B cell (primary cell): ENCODE results near the gene GALC. TPM values are rescaled to one million over a fixed set of nuclear protein-coding genes. Genes with fewer than 3 reads are reported as not detected.

Source experiments
- ATAC-seq: fragments of 200-7000 bp; cut with Tn5 transposase; one replicate; pipeline ENCODE4 v1.10.0; 2021; ENCODE audit warnings: low read depth, mild to moderate bottlenecking, moderate number of reproducible peaks, moderate library complexity
- CTCF ChIA-PET: fragments of 350-600 bp; sonication (Branson Sonifier 250); formaldehyde crosslinking; loops from one replicate; lab custom pipeline; 2021; ENCODE audit warnings: antibody characterized with exemption, inconsistent platforms; lab: Charles Lee
- POLR2A ChIA-PET: fragments of 350-600 bp; sonication (Branson Sonifier 250); formaldehyde crosslinking; loops from one replicate; lab custom pipeline; 2021; ENCODE audit warnings: antibody characterized with exemption; lab: Charles Lee
- DNase-seq: peaks from one replicate; pipeline ENCODE4 v3.0.0; 2013
- H2AFZ ChIP-seq: 2 replicates; pipeline ENCODE4 v1.6.1; 2012; ENCODE audit warnings: mild to moderate bottlenecking, low read depth, low read length; ENCODE audit not compliant: insufficient read depth, poor library complexity, severe bottlenecking
- H3K27ac ChIP-seq, 2 donors: 1 replicate in 1 of 2; 2 replicates in 1 of 2; pipeline ENCODE4 v1.5.1; 2012 to 2013; ENCODE audit warnings: low read length in 2 of 2, mild to moderate bottlenecking in 2 of 2, moderate library complexity in 1 of 2
- H3K27me3 ChIP-seq, 4 experiments: fragments of 200-600 bp in 1 of 4; sonication (generic) in 1 of 4; replicated peaks in 1 of 4; 1 replicate in 2 of 4; 2 replicates in 2 of 4; pipeline versions ENCODE4 v1.6.1 to v1.7.0; 2013 to 2016; ENCODE audit warnings: low read length in 3 of 4, mild to moderate bottlenecking in 2 of 4, mixed read lengths in 1 of 4, moderate library complexity in 1 of 4; ENCODE audit not compliant: insufficient read depth in 4 of 4, control insufficient read depth in 3 of 4; ENCODE audit errors: control extremely low read depth in 1 of 4
- H3K36me3 ChIP-seq, 2 experiments: replicated peaks in 1 of 2; 1 replicate in 1 of 2; 2 replicates in 1 of 2; pipeline versions ENCODE4 v1.6.1 to v1.7.1; 2013; ENCODE audit warnings: low read length in 1 of 2; ENCODE audit not compliant: insufficient read depth in 2 of 2, control insufficient read depth in 1 of 2; ENCODE audit errors: control extremely low read depth in 1 of 2, extremely low read depth in 1 of 2
- H3K4me1 ChIP-seq, 2 donors: fragments of 200-600 bp in 1 of 2; sonication (generic) in 1 of 2; 1 replicate in 1 of 2; 2 replicates in 1 of 2; pipeline versions ENCODE4 v1.5.1 to v1.6.1; 2013 to 2017; ENCODE audit warnings: low read length in 2 of 2; ENCODE audit not compliant: control insufficient read depth in 2 of 2, insufficient read depth in 2 of 2
- H3K4me2 ChIP-seq: replicated peaks from 2 replicates; pipeline ENCODE3; 2012; ENCODE audit warnings: mild to moderate bottlenecking, low read depth, low read length; ENCODE audit not compliant: poor library complexity, severe bottlenecking
- H3K4me3 ChIP-seq, 5 experiments: fragments of 200-600 bp in 1 of 5; sonication (generic) in 1 of 5; 1 replicate in 3 of 5; 2 replicates in 2 of 5; pipeline versions ENCODE4 v1.5.1 to v1.7.0; 2011 to 2016; ENCODE audit warnings: low read length in 4 of 5, mild to moderate bottlenecking in 4 of 5, low read depth in 2 of 5, control low read depth in 1 of 5, moderate library complexity in 1 of 5; ENCODE audit not compliant: insufficient read depth in 1 of 5; ENCODE audit errors: control extremely low read depth in 1 of 5, extremely low read depth in 1 of 5
- H3K79me2 ChIP-seq: fragments of 200-600 bp; sonication (generic); one replicate; pipeline ENCODE4 v1.6.0; 2016; ENCODE audit warnings: low read length; ENCODE audit not compliant: control insufficient read depth, insufficient read depth
- H3K9ac ChIP-seq: fragments of 200-600 bp; sonication (generic); 2 replicates; pipeline ENCODE4 v1.6.1; 2017; ENCODE audit warnings: mild to moderate bottlenecking, low read length, moderate library complexity
- H3K9me3 ChIP-seq, 3 donors: one replicate each; pipeline versions ENCODE4 v1.6.1 to v1.7.1; 2013; ENCODE audit warnings: low read length in 2 of 3; ENCODE audit not compliant: control insufficient read depth in 2 of 3, insufficient read depth in 1 of 3; ENCODE audit errors: control extremely low read depth in 1 of 3
- H4K20me1 ChIP-seq: 2 replicates; pipeline ENCODE4 v1.6.0; 2012; ENCODE audit warnings: mild to moderate bottlenecking, low read length; ENCODE audit not compliant: insufficient read depth, control insufficient read depth, poor library complexity, severe bottlenecking
- H3K27ac Mint-ChIP-seq: one replicate; pipeline ENCODE4 v1.8.0; 2021; ENCODE audit warnings: mixed read lengths
- H3K27me3 Mint-ChIP-seq: one replicate; pipeline ENCODE4 v1.8.0; 2021; ENCODE audit warnings: mixed read lengths
- H3K4me1 Mint-ChIP-seq: one replicate; pipeline ENCODE4 v1.8.0; 2021; ENCODE audit warnings: mixed read lengths
- H3K4me3 Mint-ChIP-seq: one replicate; pipeline ENCODE4 v1.8.0; 2021; ENCODE audit warnings: mixed read lengths
- H3K9me3 Mint-ChIP-seq: one replicate; pipeline ENCODE4 v1.8.0; 2022; ENCODE audit warnings: mixed read lengths; ENCODE audit not compliant: insufficient read depth
- CTCF ChIP-seq: fragments of 200-600 bp; IDR thresholded peaks from one replicate; pipeline ENCODE4 v1.8.0; 2022; ENCODE audit warnings: antibody characterized with exemption, mild to moderate bottlenecking
- EZH2 ChIP-seq: IDR thresholded peaks from 2 replicates; pipeline ENCODE4 v1.6.1; 2012; ENCODE audit warnings: borderline replicate concordance, low read depth, mild to moderate bottlenecking, moderate library complexity, low read length; ENCODE audit not compliant: insufficient read depth, poor library complexity, severe bottlenecking
- WGBS: methylation state at CpG from one replicate; pipeline ENCODE4 v1.1.5; 2013; ENCODE audit warnings: missing lambda C conversion rate; ENCODE audit not compliant: insufficient coverage; 5-methylcytosine and 5-hydroxymethylcytosine counted together
- intact Hi-C: fragments of 100-400 bp; cut with micrococcal nuclease; formaldehyde crosslinking; loops from one replicate; pipeline ENCODE4 v1.10.0; 2022
- polyA minus RNA-seq: library from RNA; depleted of rRNA, polyadenylated mRNA; stranded (reverse); fragments of >200 nt; gene quantifications from 2 replicates; pipeline ENCODE4 v1.2.3, GENCODE V29; 2012
- polyA plus RNA-seq: library from polyadenylated mRNA; depleted of rRNA; stranded (reverse); fragments of >200 nt; gene quantifications from 2 replicates; pipeline ENCODE4 v1.2.3, GENCODE V29; 2012
- total RNA-seq, 2 donors: library from RNA; stranded (reverse); fragments of 120-200 nt in 1 of 2; gene quantifications; 1 replicate in 1 of 2; 2 replicates in 1 of 2; pipeline versions ENCODE4 v1.2.3 to v1.2.4, GENCODE V29; 2013 to 2022

The GALC gene
- total RNA-seq (15.6 and 17.8 TPM in 2 replicates), polyA plus RNA-seq (4.9 and 8.8 TPM in 2 replicates), polyA minus RNA-seq (6.8 and 8.9 TPM in 2 replicates)
- total RNA-seq (2013) = 9.7 TPM

GRCh38 chr14:87992718-87993628 is at the start of gene GALC:
TSS of gene GALC (minus strand) at chr14:87993182. CDS start at chr14:87993164, 18 bp downstream.
- WGBS = 3% methylated on average over 81 of the region's 83 CpGs
- no peaks in the 10 kb centered on the region for H3K27me3 Mint-ChIP-seq
- H2AFZ ChIP-seq = peak within 1 kb of the TSS; percentile 90
- CTCF ChIA-PET = interaction anchor here (1.7 to 3.1 kb wide), 4 partner anchors 13 to 47 kb away, joined by 5 to 22 read pairs (median 16); partner anchors contain the start of gene GPR65
- peaks cover 15 to 29% of the 10 kb centered on the region in 2 donors for H3K4me1 ChIP-seq
- no peaks in the 10 kb centered on the region for H3K9me3 ChIP-seq
- intact Hi-C loops = loop anchor here (1.0 to 5.0 kb wide), 5 partner anchors 13 to 1964 kb away; partner anchors contain the start of genes TDP1, TTC8 and ZC3H14
- H3K4me3 Mint-ChIP-seq = peak within 1 kb of the TSS; percentile 87
- H3K4me1 Mint-ChIP-seq = peaks cover 38% of the 10 kb centered on the region
- H3K36me3 ChIP-seq = no peaks in the 10 kb centered on the region
- peaks cover 2% of the 10 kb centered on the region for H3K9me3 Mint-ChIP-seq
- H3K27ac Mint-ChIP-seq = peak within 1 kb of the TSS; percentile 99
- TF ChIP-seq CTCF = no peak
- no peak for TF ChIP-seq EZH2
- DNase-seq (peak; percentile 97), ATAC-seq (peak; percentile 82)
- no peaks in the 10 kb centered on the region for H4K20me1 ChIP-seq
- H3K4me2 ChIP-seq = peak within 1 kb of the TSS; percentile 76
- POLR2A ChIA-PET = interaction anchor here (0.9 to 1.7 kb wide), 3 partner anchors 9 to 16 kb away, joined by 3 to 12 read pairs (median 4); partner anchors contain the start of gene GPR65
- H3K27ac ChIP-seq = peak within 1 kb of the TSS; percentile 95 to 97
- peaks cover 7% of the 10 kb centered on the region for H3K79me2 ChIP-seq
- H3K9ac ChIP-seq = peak within 1 kb of the TSS; percentile 71
- H3K27me3 ChIP-seq = no peaks in the 10 kb centered on the region
- H3K4me3 ChIP-seq = peak within 1 kb of the TSS; percentile 47 to 74 (median 66)
